GM18505 (cell line): Measurements from ENCODE around the gene RGS5.
"Not testable (repeated sequence)": the region's sequence is repeated elsewhere in the genome, so short reads cannot be mapped to it uniquely, and the experiment has no call there.

Source experiments
- ATAC-seq: cut with Tn5 transposase; IDR thresholded peaks from one replicate; pipeline ENCODE4 v1.9.1; 2021; ENCODE audit not compliant: unreplicated experiment
- POLR2A ChIP-seq: IDR thresholded peaks from 4 replicates; pipeline ENCODE4 v1.6.1; 2011; ENCODE audit warnings: borderline replicate concordance; ENCODE audit not compliant: insufficient read depth, insufficient read length; ENCODE audit errors: extremely low read depth

Gene RGS5

GRCh38 chr1:163202833-163203451 is at the start of gene RGS5:
RGS5 (minus strand) TSS chr1:163202916; CDS start chr1:163202835, 81 bp downstream.
- no peak for TF ChIP-seq POLR2A
- no peak for ATAC-seq

- ATAC-seq, result no peak
- TF ChIP-seq POLR2A, result no peak
These were observed 47.8 kb upstream of the RGS5 start for GRCh38 chr1:163250382-163250974.

- no peak for ATAC-seq
- no peak for TF ChIP-seq POLR2A
These were observed 45.3 kb upstream of the RGS5 start for GRCh38 chr1:163248064-163248463.

- not testable (repeated sequence) for ATAC-seq
These were observed 41.9 kb upstream of the RGS5 start for GRCh38 chr1:163244648-163245047.

GRCh38 chr1:163241746-163242145 is 39.0 kb upstream of the RGS5 start:
- no peak for ATAC-seq
- TF ChIP-seq POLR2A, result no peak

GRCh38 chr1:163240705-163241104 is 38.0 kb upstream of the RGS5 start:
- ATAC-seq, result no peak

GRCh38 chr1:163233643-163234042 is 30.9 kb upstream of the RGS5 start:
- not testable (repeated sequence) for ATAC-seq

More at GRCh38 chr1:163240705-163241104, 38.0 kb upstream of the RGS5 start:
- TF ChIP-seq POLR2A, result no peak

- no peak for ATAC-seq
- TF ChIP-seq POLR2A, result no peak
These were observed 28.7 kb upstream of the RGS5 start for GRCh38 chr1:163231385-163231784.

- TF ChIP-seq POLR2A, result no peak
- ATAC-seq, result no peak
These were observed 28.1 kb upstream of the RGS5 start for GRCh38 chr1:163230827-163231226.

- not testable (repeated sequence) for ATAC-seq
These were observed 25.6 kb upstream of the RGS5 start for GRCh38 chr1:163228271-163228670.

- ATAC-seq, result no peak
These were observed 24.4 kb upstream of the RGS5 start for GRCh38 chr1:163227126-163227525.

GRCh38 chr1:163213626-163214025 is 10.9 kb upstream of the RGS5 start:
- ATAC-seq, result no peak
- TF ChIP-seq POLR2A, result no peak

More at GRCh38 chr1:163227126-163227525, 24.4 kb upstream of the RGS5 start:
- no peak for TF ChIP-seq POLR2A

- ATAC-seq, result no peak
- no peak for TF ChIP-seq POLR2A
These were observed 9.0 kb upstream of the RGS5 start for GRCh38 chr1:163211667-163212066.

- no peak for ATAC-seq
- TF ChIP-seq POLR2A, result no peak
These were observed 2.8 kb upstream of the RGS5 start for GRCh38 chr1:163205513-163205912.

- no peak for TF ChIP-seq POLR2A
- no peak for ATAC-seq
These were observed 845 bp upstream of the RGS5 start for GRCh38 chr1:163203561-163203960.
